ENCODE data around the gene ACOT8. TPM values are rescaled to one million over a fixed set of nuclear protein-coding genes. Genes with fewer than 3 reads are reported as not detected.

The ACOT8 gene
- total and polyA plus RNA-seq, 2 of the 4 experiments (the other 2 are of a cell fraction): 29.8 to 47.5 TPM

DNA sequence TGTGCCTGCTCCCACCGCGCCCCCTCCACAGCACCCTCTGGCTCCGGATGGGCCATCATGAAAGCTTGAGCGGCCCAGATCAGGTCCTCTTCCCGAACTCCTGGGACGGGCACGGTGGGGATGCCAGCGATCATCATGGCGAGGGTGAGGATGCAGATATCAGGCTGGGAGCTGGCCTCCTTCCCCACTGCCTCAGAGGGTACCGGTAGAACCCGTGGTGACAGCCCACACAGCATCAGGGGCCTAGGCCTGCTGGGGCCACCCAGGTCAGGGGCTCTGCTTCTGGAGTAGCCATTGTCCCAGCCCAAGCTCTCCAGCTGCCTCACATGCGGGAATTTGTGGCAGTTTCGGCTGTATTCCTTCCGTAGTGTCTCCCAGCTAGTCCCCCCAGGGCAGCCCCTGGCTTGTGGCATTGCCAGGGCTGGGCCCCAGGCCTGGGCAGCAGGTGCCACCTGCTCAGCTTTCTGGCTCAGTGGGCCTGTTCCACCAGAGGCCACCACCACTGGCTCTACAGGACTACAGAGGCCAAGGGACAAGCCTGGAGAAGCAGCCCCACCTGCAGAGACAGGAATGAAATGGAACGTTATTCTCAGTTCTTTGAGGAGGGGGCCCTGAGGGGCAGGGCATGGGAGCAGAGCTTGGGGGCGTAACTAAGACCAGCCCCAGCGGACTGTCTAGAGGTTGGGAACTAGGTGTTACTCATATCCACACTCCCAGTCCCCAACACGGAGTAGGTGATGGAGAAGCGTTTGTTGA lies 29.6 kb upstream of the ACOT8 start (continued):
- no peak for TF ChIP-seq FOS (IDR thresholded peaks at IDR 0.05; ENCODE audit: low read depth, low read length)
- TF ChIP-seq MAFK (IDR thresholded peaks at IDR 0.05; ENCODE audit: low read depth, low read length): no peak
- TF ChIP-seq CHD1 (IDR thresholded peaks at IDR 0.05; ENCODE audit: low read depth, low read length): no peak
- no peak for TF ChIP-seq SMC3 (IDR thresholded peaks at IDR 0.05; ENCODE audit: low read depth, low read length)
- no peak for TF ChIP-seq NFE2L2 (IDR thresholded peaks at IDR 0.05; ENCODE audit: low read depth, low read length)

DNA sequence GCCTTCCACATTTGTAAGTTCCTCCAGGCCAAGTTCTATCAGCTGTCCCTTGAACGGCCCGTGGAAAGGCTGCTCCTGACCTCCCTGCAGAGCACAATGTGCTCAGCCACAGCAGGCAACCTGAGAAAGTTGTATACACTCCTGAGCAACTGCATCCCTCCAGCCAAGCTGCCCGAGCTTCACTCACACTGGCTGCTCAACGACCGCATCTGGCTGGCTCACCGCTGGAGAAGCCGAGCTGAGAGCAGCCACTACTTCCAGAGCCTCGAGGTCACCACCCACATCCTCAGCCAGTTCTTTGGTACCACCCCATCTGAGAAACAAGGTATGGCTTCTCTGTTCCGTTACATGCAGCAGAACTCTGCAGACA lies 25.9 kb upstream of the ACOT8 start:
- ATAC-seq (ENCODE audit: low read depth): no peak
- TSS peak; percentile 54 for BruUV-seq (replicated peaks)
- no peak for DNase-seq
- no peak for TF ChIP-seq NFE2L2 (IDR thresholded peaks at IDR 0.05; ENCODE audit: low read depth, low read length)
- no peak for TF ChIP-seq CEBPB (IDR thresholded peaks at IDR 0.05; ENCODE audit: low read depth, low read length)
- no peak for TF ChIP-seq MXI1 (IDR thresholded peaks at IDR 0.05; ENCODE audit: borderline replicate concordance, low read depth, low read length)
- TF ChIP-seq ELK1 (IDR thresholded peaks at IDR 0.05; ENCODE audit: borderline replicate concordance, low read depth, low read length): no peak
- TF ChIP-seq BHLHE40 (IDR thresholded peaks at IDR 0.05; ENCODE audit: low read depth, low read length): no peak
- TF ChIP-seq MAFK (IDR thresholded peaks at IDR 0.05; ENCODE audit: low read depth, low read length): no peak
- no peak for TF ChIP-seq SMC3 (IDR thresholded peaks at IDR 0.05; ENCODE audit: low read depth, low read length)
- no peak for TF ChIP-seq MAZ (IDR thresholded peaks at IDR 0.05; ENCODE audit: borderline replicate concordance, low read depth, low read length)
- no peak for TF ChIP-seq RCOR1 (IDR thresholded peaks at IDR 0.05; ENCODE audit: insufficient replicate concordance, low read length)
- no peak for TF ChIP-seq CHD1 (IDR thresholded peaks at IDR 0.05; ENCODE audit: low read depth, low read length)
- no peak for TF ChIP-seq POLR2A (IDR thresholded peaks at IDR 0.05; ENCODE audit: low read depth, low read length)
- TF ChIP-seq, protein P1, sequence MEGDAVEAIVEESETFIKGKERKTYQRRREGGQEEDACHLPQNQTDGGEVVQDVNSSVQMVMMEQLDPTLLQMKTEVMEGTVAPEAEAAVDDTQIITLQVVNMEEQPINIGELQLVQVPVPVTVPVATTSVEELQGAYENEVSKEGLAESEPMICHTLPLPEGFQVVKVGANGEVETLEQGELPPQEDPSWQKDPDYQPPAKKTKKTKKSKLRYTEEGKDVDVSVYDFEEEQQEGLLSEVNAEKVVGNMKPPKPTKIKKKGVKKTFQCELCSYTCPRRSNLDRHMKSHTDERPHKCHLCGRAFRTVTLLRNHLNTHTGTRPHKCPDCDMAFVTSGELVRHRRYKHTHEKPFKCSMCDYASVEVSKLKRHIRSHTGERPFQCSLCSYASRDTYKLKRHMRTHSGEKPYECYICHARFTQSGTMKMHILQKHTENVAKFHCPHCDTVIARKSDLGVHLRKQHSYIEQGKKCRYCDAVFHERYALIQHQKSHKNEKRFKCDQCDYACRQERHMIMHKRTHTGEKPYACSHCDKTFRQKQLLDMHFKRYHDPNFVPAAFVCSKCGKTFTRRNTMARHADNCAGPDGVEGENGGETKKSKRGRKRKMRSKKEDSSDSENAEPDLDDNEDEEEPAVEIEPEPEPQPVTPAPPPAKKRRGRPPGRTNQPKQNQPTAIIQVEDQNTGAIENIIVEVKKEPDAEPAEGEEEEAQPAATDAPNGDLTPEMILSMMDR (conservative IDR thresholded peaks at IDR 0.05; ENCODE audit: low read depth, low read length): no peak

More for the DNA sequence above, 25.9 kb upstream of the ACOT8 start:
- CTCF ChIA-PET: interaction anchor here (0.6 kb wide), 1 partner anchor 432 kb away, joined by 3 read pairs; no protein-coding TSS in a partner anchor
- Histone ChIP-seq H3K23ac (ENCODE audit: low read depth, low read length) (no peak overlapping the region), H4K20me1 (ENCODE audit: insufficient read depth, low read length) (no peaks in the 10 kb centered on the region; the same call in 1 of the 2 replicates), H3K9me3 (ENCODE audit: control insufficient read depth, insufficient read depth, low read length) (no peaks in the 10 kb centered on the region), H3K18ac (ENCODE audit: low read depth, low read length) (no peak overlapping the region), H3K14ac (replicated peaks; ENCODE audit: low read depth, low read length) (no peak overlapping the region), H4K8ac (ENCODE audit: low read depth in 2 of 2, low read length in 2 of 2) (no peak overlapping the region), H3K9ac (ENCODE audit: low read depth, low read length) (no peak overlapping the region), H2BK120ac (ENCODE audit: low read depth, low read length) (no peak overlapping the region), H2BK5ac (ENCODE audit: low read depth, low read length, poor library complexity, severe bottlenecking) (no peak overlapping the region), H3K4me3 (ENCODE audit: insufficient read depth, low read depth, low read length) (no peak overlapping the region), H3K79me1 (ENCODE audit: low read depth in 1 of 2, low read length in 2 of 2) (peaks cover 11 to 51% of the 10 kb centered on the region in 2 experiments; a peak in 3 of 4 replicates), H3K27me3 (ENCODE audit: control insufficient read depth, insufficient read depth, low read length) (no peaks in the 10 kb centered on the region), H3K4ac (ENCODE audit: low read depth, low read length) (no peak overlapping the region), H3K4me2 (ENCODE audit: low read depth, low read length) (no peak overlapping the region), H2BK15ac (ENCODE audit: low read depth, low read length) (no peak overlapping the region), H2AK5ac (ENCODE audit: low read depth, low read length) (no peak overlapping the region), H2AFZ (replicated peaks; ENCODE audit: low read length, poor library complexity) (no peak overlapping the region), H3K56ac (ENCODE audit: extremely low read depth, insufficient read depth, low read length) (no peak overlapping the region), H2BK20ac (ENCODE audit: low read depth, low read length) (no peak overlapping the region), H3K27ac (ENCODE audit: insufficient read depth, low read length) (no peak overlapping the region), H3K9me1 (ENCODE audit: insufficient read depth, low read length) (peaks cover 4% of the 10 kb centered on the region), H3K4me1 (ENCODE audit: control insufficient read depth, insufficient read depth, low read length) (peaks cover 2% of the 10 kb centered on the region; the same call in 1 of the 2 replicates), H2AK9ac (replicated peaks; ENCODE audit: low read depth, low read length, poor library complexity) (no peak overlapping the region), H3K36me3 (ENCODE audit: control insufficient read depth, insufficient read depth, low read length) (peaks cover 27% of the 10 kb centered on the region), H4K91ac (ENCODE audit: insufficient read depth, low read depth, low read length) (no peak overlapping the region), H4K5ac (ENCODE audit: low read depth, low read length) (no peak overlapping the region)
- POLR2A ChIA-PET (ENCODE audit: unreplicated experiment): no interaction called here
- WGBS, 2 experiments (ENCODE audit: extremely low coverage in 2 of 2, insufficient read length in 1 of 2): 92% methylated on average over 9 of the region's 9 CpGs; no CpG with 5 or more reads in 1 of the 2 experiments
- intact Hi-C loops (cut with micrococcal nuclease): no loop called here
- in situ Hi-C loops (cut with MboI; ENCODE audit: low sequenced_read_pairs): no loop called here
- dilution Hi-C loops (cut with HindIII; ENCODE audit: low sequenced_read_pairs, unreplicated experiment): no loop called here

All from IMR-90 (cell line).